ENCODE measurements around the gene SMURF1. TPM values are rescaled to one million over a fixed set of nuclear protein-coding genes. Genes with fewer than 3 reads are reported as not detected.

Gene SMURF1
- total and polyA plus RNA-seq, 10 donors: 2.5 to 29.0 (median 21.0) TPM

DNA sequence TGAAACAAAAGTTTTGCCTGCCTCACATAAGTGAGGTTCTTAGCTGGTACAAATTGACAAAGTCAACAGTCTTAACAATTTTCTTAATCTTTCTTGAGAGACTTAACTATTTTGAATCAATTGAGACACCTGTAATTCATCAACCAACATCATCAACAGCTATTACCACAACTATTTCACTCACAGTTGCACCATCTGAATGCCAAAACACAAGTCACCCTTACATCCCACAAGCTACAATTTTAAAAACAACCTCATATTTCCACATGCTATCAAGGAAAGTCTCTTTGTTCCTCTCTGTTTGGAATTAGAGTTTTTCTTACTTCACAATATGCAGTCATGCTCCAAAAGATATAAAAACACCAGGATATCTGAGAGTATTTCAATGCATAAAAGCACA lies 4.9 kb downstream of the SMURF1 start:
- TF ChIP-seq, protein P1, sequence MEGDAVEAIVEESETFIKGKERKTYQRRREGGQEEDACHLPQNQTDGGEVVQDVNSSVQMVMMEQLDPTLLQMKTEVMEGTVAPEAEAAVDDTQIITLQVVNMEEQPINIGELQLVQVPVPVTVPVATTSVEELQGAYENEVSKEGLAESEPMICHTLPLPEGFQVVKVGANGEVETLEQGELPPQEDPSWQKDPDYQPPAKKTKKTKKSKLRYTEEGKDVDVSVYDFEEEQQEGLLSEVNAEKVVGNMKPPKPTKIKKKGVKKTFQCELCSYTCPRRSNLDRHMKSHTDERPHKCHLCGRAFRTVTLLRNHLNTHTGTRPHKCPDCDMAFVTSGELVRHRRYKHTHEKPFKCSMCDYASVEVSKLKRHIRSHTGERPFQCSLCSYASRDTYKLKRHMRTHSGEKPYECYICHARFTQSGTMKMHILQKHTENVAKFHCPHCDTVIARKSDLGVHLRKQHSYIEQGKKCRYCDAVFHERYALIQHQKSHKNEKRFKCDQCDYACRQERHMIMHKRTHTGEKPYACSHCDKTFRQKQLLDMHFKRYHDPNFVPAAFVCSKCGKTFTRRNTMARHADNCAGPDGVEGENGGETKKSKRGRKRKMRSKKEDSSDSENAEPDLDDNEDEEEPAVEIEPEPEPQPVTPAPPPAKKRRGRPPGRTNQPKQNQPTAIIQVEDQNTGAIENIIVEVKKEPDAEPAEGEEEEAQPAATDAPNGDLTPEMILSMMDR (IDR thresholded peaks at IDR 0.05 in 8 of 11, conservative IDR thresholded peaks at IDR 0.05 in 3 of 11): no peak
- no peak for TF ChIP-seq POLR2A (IDR thresholded peaks at IDR 0.05)
- no peak for TF ChIP-seq POLR2AphosphoS5 (IDR thresholded peaks at IDR 0.05)
- intact Hi-C loops (cut with DNase I; ENCODE audit: low total_unique reads): no loop called here
- no peaks in the 10 kb centered on the region for H3K36me3 ChIP-seq
- peaks cover 14 to 91% (median 56%) of the 10 kb centered on the region in 6 donors for H3K4me1 ChIP-seq
- H3K4me3 ChIP-seq: no peak overlapping the region
- H3K9me3 ChIP-seq: no peaks in the 10 kb centered on the region
- no peak for DNase-seq
- no peak overlapping the region for H3K27ac ChIP-seq
- no peaks in the 10 kb centered on the region for H3K27me3 ChIP-seq (replicated peaks in 1 of 7)

DNA sequence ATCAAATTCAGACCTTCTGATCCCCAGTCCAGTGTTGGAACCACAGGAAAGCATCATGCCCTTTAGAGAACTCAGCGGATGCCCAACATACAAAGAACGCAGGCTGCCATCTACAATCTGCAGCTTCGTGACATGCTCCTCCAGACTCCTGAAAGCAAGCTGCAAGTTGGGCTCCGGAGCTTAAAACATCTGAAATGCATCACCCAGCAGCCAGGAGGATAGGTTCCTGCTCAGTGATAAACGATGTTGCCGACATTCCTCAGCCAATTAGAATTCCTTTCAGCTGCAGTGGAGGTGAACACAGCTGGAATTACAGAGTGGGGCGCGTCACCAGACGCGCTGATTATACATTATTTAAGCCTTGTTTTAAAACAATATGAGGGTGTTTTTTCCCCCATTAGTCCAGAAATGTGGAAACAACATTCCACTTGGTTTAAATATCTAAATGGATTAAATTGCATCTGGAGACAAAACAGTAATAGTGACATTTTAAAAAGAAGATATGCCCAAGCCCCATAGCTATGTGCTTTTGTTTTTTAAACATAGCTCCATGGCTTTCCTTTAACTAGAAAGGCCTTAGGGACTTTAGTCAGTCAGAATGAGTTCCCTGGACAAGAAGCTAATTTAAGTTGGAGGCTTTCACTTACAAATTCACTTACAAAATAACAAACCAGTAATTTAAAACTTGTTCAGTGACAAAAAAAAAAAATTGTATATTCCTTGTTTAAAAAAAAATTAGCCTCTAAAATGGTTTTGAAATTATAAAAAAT lies 6.3 kb downstream of the SMURF1 start:
- no peaks in the 10 kb centered on the region for H3K27me3 ChIP-seq (replicated peaks in 1 of 7)
- no peak for DNase-seq
- no peaks in the 10 kb centered on the region for H3K9me3 ChIP-seq
- no peaks in the 10 kb centered on the region for H3K36me3 ChIP-seq
- WGBS, 5 donors: 81 to 92% (median 84%) methylated on average over 10 of the region's 10 CpGs
- intact Hi-C loops (cut with DNase I; ENCODE audit: low total_unique reads): no loop called here
- H3K27ac ChIP-seq: no peak overlapping the region
- H3K4me1 ChIP-seq: peaks cover 18 to 100% (median 63%) of the 10 kb centered on the region in 6 donors
- no peak overlapping the region for H3K4me3 ChIP-seq
- TF ChIP-seq POLR2A (IDR thresholded peaks at IDR 0.05): no peak
- TF ChIP-seq POLR2AphosphoS5 (IDR thresholded peaks at IDR 0.05): no peak
- TF ChIP-seq, protein P1 (IDR thresholded peaks at IDR 0.05 in 8 of 11, conservative IDR thresholded peaks at IDR 0.05 in 3 of 11): no peak

DNA sequence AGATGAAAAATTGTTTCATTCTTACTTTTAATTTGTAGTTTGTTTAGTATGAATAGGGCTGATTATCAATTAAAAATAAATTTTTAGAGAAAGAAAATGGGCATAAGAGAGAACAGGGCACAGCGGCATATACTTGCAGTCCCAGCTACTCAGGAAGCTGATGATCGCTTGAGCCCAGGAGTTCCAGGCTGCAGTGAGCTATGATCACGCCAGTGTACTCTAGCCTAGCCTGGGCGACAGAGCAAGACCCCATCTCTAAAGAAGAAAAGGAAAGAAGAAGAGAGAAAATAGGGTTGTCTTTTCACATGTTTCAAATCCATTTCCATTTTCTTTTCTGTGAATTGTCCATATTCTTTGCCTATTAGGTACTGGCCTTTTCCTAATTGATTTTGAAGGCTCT lies 8.0 kb downstream of the SMURF1 start:
- intact Hi-C loops (cut with DNase I; ENCODE audit: low total_unique reads): no loop called here
- no peak for TF ChIP-seq POLR2AphosphoS5 (IDR thresholded peaks at IDR 0.05)
- TF ChIP-seq, protein P1 (IDR thresholded peaks at IDR 0.05 in 8 of 11, conservative IDR thresholded peaks at IDR 0.05 in 3 of 11): no peak
- no peak for TF ChIP-seq POLR2A (IDR thresholded peaks at IDR 0.05)
- Histone ChIP-seq H3K9me3 (no peaks in the 10 kb centered on the region), H3K4me1 (peaks cover 8 to 99% (median 49%) of the 10 kb centered on the region in 6 donors), H3K4me3 (no peak overlapping the region), H3K27ac (no peak overlapping the region), H3K36me3 (no peaks in the 10 kb centered on the region), H3K27me3 (replicated peaks in 1 of 7) (no peaks in the 10 kb centered on the region)
- WGBS, 5 donors: 92 to 96% (median 94%) methylated on average over 4 of the region's 4 CpGs
- no peak for DNase-seq

DNA sequence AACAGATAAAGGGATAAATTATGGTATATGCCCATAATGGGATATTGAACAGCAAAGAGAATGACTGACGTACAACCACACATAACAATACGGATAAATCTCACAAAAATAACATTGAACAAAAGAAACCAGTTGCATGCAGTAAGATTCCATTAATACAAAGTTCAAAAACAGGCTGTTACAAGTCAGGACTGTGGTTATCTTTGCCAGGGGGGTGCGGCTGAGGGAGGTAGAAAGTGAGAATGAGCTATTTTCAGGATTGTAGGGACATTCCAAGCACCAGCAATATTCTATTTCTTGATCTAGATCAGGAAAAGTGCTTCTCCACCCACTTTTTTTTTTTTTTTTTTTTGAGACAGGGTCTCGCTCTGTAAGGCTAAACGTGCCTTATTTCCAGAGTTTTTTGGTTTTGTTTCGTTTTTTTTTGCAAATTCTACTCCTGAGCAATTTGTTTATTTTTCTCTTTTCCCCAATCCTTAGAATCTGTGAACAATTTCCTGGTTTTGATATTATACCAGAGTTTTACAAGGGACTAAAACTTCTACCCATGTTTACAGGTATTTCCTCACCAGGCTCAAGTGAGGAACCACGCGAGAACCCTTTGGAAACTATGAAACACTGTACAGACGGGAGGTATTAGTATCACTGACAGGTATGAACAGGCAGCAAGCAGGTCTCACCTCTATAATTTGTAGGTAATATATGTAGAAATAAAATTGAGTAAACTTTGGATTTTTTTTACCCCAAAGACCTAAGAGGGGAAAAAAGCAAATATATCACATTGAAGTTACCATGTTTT lies 9.9 kb downstream of the SMURF1 start:
- Histone ChIP-seq H3K36me3 (no peaks in the 10 kb centered on the region), H3K27ac (no peak overlapping the region), H3K9me3 (no peaks in the 10 kb centered on the region), H3K27me3 (replicated peaks in 1 of 7) (no peaks in the 10 kb centered on the region), H3K4me3 (no peak overlapping the region), H3K4me1 (peaks cover 5 to 96% (median 37%) of the 10 kb centered on the region in 6 donors)
- intact Hi-C loops (cut with DNase I; ENCODE audit: low total_unique reads): no loop called here
- TF ChIP-seq, protein P1 (IDR thresholded peaks at IDR 0.05 in 8 of 11, conservative IDR thresholded peaks at IDR 0.05 in 3 of 11): no peak
- DNase-seq: no peak
- 69 to 74% (median 70%) methylated on average over 9 of the region's 9 CpGs for WGBS, 5 donors
